ENCODE results near the gene PLEKHA1. TPM values are rescaled to one million over a fixed set of nuclear protein-coding genes. Genes with fewer than 3 reads are reported as not detected.

PLEKHA1 gene
- total and polyA plus RNA-seq, 9 donors, result 16.7 to 31.1 (median 27.1) TPM

- Histone ChIP-seq H3K27ac (peak overlapping the region; percentile 96 to 99), H3K9me3 (no peaks in the 10 kb centered on the region), H3K4me3 (peak overlapping the region; percentile 88), H3K27me3 (no peaks in the 10 kb centered on the region), H3K4me1 (ENCODE audit: insufficient read depth) (peaks cover 5% of the 10 kb centered on the region), H3K36me3 (no peaks in the 10 kb centered on the region)
- no peak for TF ChIP-seq POLR2A (IDR thresholded peaks at IDR 0.05)
- TF ChIP-seq, protein P1, sequence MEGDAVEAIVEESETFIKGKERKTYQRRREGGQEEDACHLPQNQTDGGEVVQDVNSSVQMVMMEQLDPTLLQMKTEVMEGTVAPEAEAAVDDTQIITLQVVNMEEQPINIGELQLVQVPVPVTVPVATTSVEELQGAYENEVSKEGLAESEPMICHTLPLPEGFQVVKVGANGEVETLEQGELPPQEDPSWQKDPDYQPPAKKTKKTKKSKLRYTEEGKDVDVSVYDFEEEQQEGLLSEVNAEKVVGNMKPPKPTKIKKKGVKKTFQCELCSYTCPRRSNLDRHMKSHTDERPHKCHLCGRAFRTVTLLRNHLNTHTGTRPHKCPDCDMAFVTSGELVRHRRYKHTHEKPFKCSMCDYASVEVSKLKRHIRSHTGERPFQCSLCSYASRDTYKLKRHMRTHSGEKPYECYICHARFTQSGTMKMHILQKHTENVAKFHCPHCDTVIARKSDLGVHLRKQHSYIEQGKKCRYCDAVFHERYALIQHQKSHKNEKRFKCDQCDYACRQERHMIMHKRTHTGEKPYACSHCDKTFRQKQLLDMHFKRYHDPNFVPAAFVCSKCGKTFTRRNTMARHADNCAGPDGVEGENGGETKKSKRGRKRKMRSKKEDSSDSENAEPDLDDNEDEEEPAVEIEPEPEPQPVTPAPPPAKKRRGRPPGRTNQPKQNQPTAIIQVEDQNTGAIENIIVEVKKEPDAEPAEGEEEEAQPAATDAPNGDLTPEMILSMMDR (IDR thresholded peaks at IDR 0.05), result no peak
- no peak for TF ChIP-seq EP300 (IDR thresholded peaks at IDR 0.05)
- 0 to 1% (median 0%) methylated on average over 10 to 89 of the region's 89 CpGs for whole genome bisulfite sequencing, 3 donors
- peak; percentile 55 to 80 (median 73) for DNase-seq
- intact Hi-C loops (cut with DNase I), result loop anchor here in 2 of 4 donors (2.0 to 10.0 kb wide), 2 partner anchors 32 to 70 kb away; no protein-coding TSS in a partner anchor
Observed at GRCh38 chr10:122374859-122375678, 561 bp downstream of the PLEKHA1 start.

- Histone ChIP-seq H3K9me3 (no peaks in the 10 kb centered on the region), H3K27ac (peak overlapping the region; percentile 96 to 99), H3K4me3 (peak overlapping the region; percentile 88), H3K36me3 (no peaks in the 10 kb centered on the region), H3K4me1 (ENCODE audit: insufficient read depth) (peaks cover 5% of the 10 kb centered on the region), H3K27me3 (no peaks in the 10 kb centered on the region)
- WGBS, 3 donors, result 1% methylated on average over 7 of the region's 7 CpGs
- no peak for DNase-seq
- intact Hi-C loops (cut with DNase I), result loop anchor here in 2 of 4 donors (2.0 to 10.0 kb wide), 2 partner anchors 31 to 71 kb away; no protein-coding TSS in a partner anchor
- TF ChIP-seq POLR2A (IDR thresholded peaks at IDR 0.05) (no peak), EP300 (IDR thresholded peaks at IDR 0.05) (no peak)
- TF ChIP-seq, protein P1 (IDR thresholded peaks at IDR 0.05), result no peak
Observed at GRCh38 chr10:122375679-122376160, 1.2 kb downstream of the PLEKHA1 start.

- intact Hi-C loops (cut with DNase I), result loop anchor here in 1 of 4 donors (10.0 kb wide), 1 partner anchor 72 kb away; no protein-coding TSS in a partner anchor
Observed at GRCh38 chr10:122376364-122376961, 2.0 kb downstream of the PLEKHA1 start.

GRCh38 chr10:122379041-122379440 is 4.5 kb downstream of the PLEKHA1 start:
- WGBS, 3 donors, result 97 to 98% (median 97%) methylated on average over 5 of the region's 5 CpGs
- Histone ChIP-seq H3K27ac (no peak overlapping the region), H3K4me3 (no peak overlapping the region), H3K27me3 (no peaks in the 10 kb centered on the region), H3K9me3 (no peaks in the 10 kb centered on the region), H3K36me3 (no peaks in the 10 kb centered on the region), H3K4me1 (ENCODE audit: insufficient read depth) (peaks cover 1% of the 10 kb centered on the region)
- intact Hi-C loops (cut with DNase I), result loop anchor here in 1 of 4 donors (10.0 kb wide), 1 partner anchor 74 kb away; no protein-coding TSS in a partner anchor
- TF ChIP-seq EP300 (IDR thresholded peaks at IDR 0.05), result no peak
- TF ChIP-seq, protein P1 (IDR thresholded peaks at IDR 0.05), result no peak
- no peak for DNase-seq

More at GRCh38 chr10:122376364-122376961, 2.0 kb downstream of the PLEKHA1 start:
- 82 to 90% (median 87%) methylated on average over 11 of the region's 11 CpGs for WGBS, 3 donors
- DNase-seq, result no peak
- TF ChIP-seq POLR2A (IDR thresholded peaks at IDR 0.05) (no peak), EP300 (IDR thresholded peaks at IDR 0.05) (no peak)
- TF ChIP-seq, protein P1 (IDR thresholded peaks at IDR 0.05), result no peak
- Histone ChIP-seq H3K27ac (no peak overlapping the region), H3K4me1 (ENCODE audit: insufficient read depth) (peaks cover 6% of the 10 kb centered on the region), H3K9me3 (no peaks in the 10 kb centered on the region), H3K4me3 (no peak overlapping the region), H3K27me3 (no peaks in the 10 kb centered on the region), H3K36me3 (no peaks in the 10 kb centered on the region)
